GM19099 (cell line): ENCODE measurements around the gene CALN1.

Experiments
- POLR2A ChIP-seq: IDR thresholded peaks from 3 replicates; pipeline ENCODE4 v1.6.1; 2011; ENCODE audit warnings: low read depth; ENCODE audit not compliant: insufficient read length; ENCODE audit errors: extremely low read depth

CALN1 gene

GRCh38 chr7:71854546-71855397 is 557.4 kb downstream of the CALN1 start:
- TF ChIP-seq POLR2A, result no peak

- no peak for TF ChIP-seq POLR2A
Observed at GRCh38 chr7:71851776-71852498, 560.2 kb downstream of the CALN1 start.

GRCh38 chr7:71846160-71846559 is 566.0 kb downstream of the CALN1 start:
- no peak for TF ChIP-seq POLR2A

- no peak for TF ChIP-seq POLR2A
Observed at GRCh38 chr7:71843676-71844075, 568.5 kb downstream of the CALN1 start.

- TF ChIP-seq POLR2A, result no peak
Observed at GRCh38 chr7:71842786-71843185, 569.4 kb downstream of the CALN1 start.

- no peak for TF ChIP-seq POLR2A
Observed at GRCh38 chr7:71842381-71842780, 569.8 kb downstream of the CALN1 start.

GRCh38 chr7:71835056-71835455 is 577.1 kb downstream of the CALN1 start:
- no peak for TF ChIP-seq POLR2A

GRCh38 chr7:71829515-71829914 is 582.6 kb downstream of the CALN1 start:
- no peak for TF ChIP-seq POLR2A

- no peak for TF ChIP-seq POLR2A
Observed at GRCh38 chr7:71828361-71828760, 583.8 kb downstream of the CALN1 start.

- TF ChIP-seq POLR2A, result no peak
Observed at GRCh38 chr7:71826141-71826540, 586.0 kb downstream of the CALN1 start.

GRCh38 chr7:71824006-71824760 is 588.0 kb downstream of the CALN1 start:
- no peak for TF ChIP-seq POLR2A

GRCh38 chr7:71817916-71818315 is 594.2 kb downstream of the CALN1 start:
- TF ChIP-seq POLR2A, result no peak

GRCh38 chr7:71808115-71808514 is 604.0 kb downstream of the CALN1 start:
- no peak for TF ChIP-seq POLR2A

- no peak for TF ChIP-seq POLR2A
Observed at GRCh38 chr7:71804256-71804655, 607.9 kb downstream of the CALN1 start.

GRCh38 chr7:71801976-71802375 is 610.2 kb downstream of the CALN1 start:
- TF ChIP-seq POLR2A, result no peak

- no peak for TF ChIP-seq POLR2A
Observed at GRCh38 chr7:71800321-71800720, 611.8 kb downstream of the CALN1 start.

- no peak for TF ChIP-seq POLR2A
Observed at GRCh38 chr7:71795410-71795809, 616.7 kb downstream of the CALN1 start.
